DND-41 (cell line): ENCODE results near the gene PRKCZ.

Source experiments
- CTCF ChIP-seq: IDR thresholded peaks from 2 replicates; pipeline ENCODE4 v1.5.1; 2012; ENCODE audit warnings: borderline replicate concordance, low read length, moderate library complexity, mild to moderate bottlenecking; ENCODE audit not compliant: poor library complexity, severe bottlenecking; ENCODE audit errors: extremely low read depth
- EZH2 ChIP-seq: IDR thresholded peaks from 3 replicates; pipeline ENCODE4 v1.6.1; 2012; ENCODE audit warnings: borderline replicate concordance, low read depth, mild to moderate bottlenecking, moderate library complexity, low read length, inconsistent platforms; ENCODE audit not compliant: severe bottlenecking

- TF ChIP-seq EZH2, result no peak
- TF ChIP-seq CTCF, result no peak
These were observed 174.0 kb downstream of the PRKCZ start for GRCh38 chr1:2224170-2224584.
